DMS53 treated with DMSO at 0.1 percent for 48 hours (cell line): Measurements from ENCODE around the gene PTPRD.

Experiments
- DNase-seq: peaks from one replicate; lab custom pipeline; 2025; ENCODE audit not compliant: unreplicated experiment; lab: John Stamatoyannopoulos, UW

Gene PTPRD

DNA sequence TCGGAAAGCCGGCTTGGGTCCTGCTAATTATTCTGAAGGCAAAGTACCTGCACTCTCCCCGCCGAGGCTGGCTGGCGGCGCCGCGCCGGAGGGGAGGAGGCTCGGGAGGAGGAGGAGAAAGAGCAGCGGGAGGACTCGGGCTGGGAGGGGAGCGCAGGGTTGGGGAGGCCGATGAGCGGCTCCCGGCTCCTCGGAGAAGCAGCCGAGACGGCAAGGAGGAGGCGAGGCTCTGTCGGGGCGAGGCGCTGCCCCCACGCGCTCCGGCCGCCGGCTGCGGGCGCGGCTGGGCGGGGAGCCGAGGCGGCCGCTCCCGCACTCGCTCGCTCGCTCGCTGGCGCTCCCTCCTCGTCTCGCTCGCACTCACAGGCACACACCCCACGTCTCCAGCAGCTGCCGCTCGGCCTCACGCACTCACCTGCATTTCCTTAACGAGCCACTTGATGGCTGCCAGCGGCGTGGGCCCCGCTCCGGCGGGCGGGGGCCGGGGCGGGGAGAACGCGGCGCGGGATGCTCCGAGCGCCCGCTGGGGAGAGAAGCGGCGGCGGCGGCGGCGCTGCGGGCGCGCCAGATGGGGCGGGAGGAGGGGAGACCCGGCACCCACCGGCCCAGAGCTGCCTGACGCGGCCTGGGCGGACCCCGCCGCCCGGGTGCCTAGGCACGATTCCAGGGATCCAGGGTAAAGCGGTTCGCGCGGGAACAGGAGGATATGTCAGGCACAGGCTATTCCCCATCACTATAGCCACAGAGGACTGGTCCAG, at the start of gene PTPRD:
TSS of gene PTPRD (minus strand) at position 362 of the 758 bp plus-strand sequence.
- DNase-seq, result no peak

DNA sequence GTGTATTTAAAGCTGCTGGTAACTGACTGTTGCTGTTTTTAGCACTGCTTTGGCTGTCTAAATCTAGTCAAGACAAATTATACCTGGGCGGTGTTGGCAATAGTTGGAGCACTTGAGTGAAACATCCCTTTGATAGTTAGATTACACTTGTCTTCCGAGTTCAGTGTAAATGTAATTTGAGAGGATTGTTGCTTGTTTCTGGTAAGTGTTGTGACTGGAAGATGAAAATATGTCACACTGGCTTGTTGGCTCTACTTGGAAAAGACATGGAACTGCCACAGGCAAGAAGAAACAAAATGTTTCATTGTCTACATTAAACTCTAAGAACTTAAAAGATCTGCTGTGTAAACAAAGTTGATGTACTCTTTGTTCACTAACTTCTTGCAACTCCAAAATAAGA, 49.2 kb upstream of the PTPRD start:
- no peak for DNase-seq

- no peak for DNase-seq
These were observed 48.6 kb upstream of the PTPRD start for GRCh38 chr9:10661376-10661775.

- no peak for DNase-seq
These were observed 38.2 kb upstream of the PTPRD start for GRCh38 chr9:10651012-10651411.

DNA sequence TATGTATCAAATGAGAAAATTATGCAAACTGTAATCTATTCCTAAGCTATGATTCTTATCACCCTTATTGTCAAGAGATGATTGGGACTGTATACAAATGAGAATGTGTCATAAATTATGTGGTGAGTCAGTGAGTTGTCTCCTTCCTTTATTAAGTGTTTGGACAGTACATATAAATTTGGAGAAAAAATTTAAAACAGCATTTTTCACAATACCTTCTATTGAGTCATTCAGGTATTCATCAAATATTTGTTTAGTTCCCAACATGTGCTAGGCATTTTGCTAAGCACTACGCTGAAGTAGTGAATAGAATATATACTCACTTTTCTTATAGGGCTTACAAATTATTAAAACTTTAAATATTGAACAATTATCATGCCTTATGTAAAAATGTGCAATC, 36.3 kb upstream of the PTPRD start:
- peak; percentile 62 for DNase-seq

DNA sequence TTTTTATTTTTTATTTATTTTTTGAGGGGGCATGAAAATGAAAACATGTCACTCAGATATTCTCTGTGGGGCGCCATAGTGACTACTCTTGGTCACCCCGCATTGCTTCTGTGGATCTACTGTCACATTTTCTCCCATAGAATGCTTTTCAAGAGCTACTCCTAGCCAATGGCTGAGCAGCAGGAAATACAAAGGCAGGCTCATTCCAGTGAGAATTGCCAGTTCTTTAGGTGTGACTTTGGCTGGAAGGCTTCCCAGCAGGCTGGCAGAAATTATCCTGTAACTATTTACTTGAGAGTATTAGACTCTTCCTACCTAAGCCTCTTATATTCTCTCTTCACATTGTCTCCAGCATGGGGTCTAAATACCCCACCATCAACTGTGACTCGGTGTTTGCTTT, 21.0 kb upstream of the PTPRD start:
- DNase-seq, result no peak

DNA sequence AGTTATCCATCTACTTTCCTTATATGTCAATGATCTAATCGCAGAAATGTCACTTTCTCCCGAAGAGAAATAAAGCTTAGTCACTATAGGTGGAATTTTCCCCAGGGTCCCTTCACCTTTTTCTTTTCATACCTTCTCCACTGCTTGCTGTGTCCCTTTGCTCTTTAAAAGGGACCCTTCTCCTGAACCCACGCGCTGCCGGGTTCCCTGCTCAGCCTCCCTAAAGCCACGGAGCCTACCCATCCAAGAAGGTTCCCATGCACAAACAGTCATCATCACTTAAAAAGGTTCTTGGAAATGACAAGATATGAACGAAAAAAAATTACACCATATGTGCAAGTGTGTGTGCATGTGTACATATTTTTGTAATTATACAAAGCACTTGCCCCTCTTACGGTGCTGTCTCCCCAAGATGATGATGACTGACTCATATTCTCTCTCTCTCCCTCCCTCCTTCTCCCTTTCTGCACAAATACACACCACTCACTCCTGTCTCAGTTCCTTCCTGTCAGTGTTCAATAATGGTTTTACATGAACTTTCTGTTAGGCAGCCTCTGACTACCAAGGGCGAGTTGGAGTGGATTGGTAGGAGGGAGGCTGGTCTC, 1.5 kb upstream of the PTPRD start:
- DNase-seq, result no peak

GRCh38 chr9:10613419-10613818, 617 bp upstream of the PTPRD start:
- no peak for DNase-seq

DNA sequence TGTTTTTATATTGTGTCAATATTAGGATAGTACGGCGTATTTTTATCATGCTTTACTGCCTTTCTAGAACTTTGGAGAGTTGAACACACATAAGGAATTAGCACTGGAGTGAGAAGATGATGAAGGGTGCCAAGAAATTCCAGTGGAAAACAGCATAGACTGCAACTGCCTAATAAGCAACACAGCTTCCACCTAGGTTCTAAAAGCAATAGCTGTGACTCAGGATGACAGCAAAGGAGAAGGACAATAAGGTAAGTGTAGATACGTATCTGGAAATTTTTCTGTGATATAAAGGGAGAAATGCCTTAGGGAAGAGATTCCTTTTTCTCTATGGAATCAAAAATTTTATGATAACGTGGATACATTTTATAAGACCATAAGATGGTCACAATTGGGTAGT, 7.4 kb downstream of the PTPRD start:
- no peak for DNase-seq

- no peak for DNase-seq
These were observed 7.9 kb downstream of the PTPRD start for GRCh38 chr9:10604927-10605326.

GRCh38 chr9:10597801-10598200, 15.0 kb downstream of the PTPRD start:
- DNase-seq, result no peak

DNA sequence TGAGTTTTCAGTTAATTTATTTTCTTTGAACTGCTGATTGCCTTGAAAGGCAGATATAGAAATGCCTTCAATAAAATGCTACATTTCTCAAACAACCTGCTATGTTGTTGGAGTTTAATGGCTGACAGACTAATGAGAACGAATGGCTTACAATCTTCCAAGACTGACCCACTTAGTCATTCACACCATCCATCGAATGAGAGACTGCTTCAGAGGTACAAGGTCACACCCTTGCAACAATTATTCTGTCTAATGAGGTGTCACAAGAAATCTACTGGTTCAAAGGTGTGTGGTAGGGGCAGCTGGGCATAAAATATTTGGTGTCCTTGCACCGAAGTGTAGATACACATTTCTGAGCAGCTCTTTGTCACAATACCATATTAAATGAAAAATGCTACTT, 18.3 kb downstream of the PTPRD start:
- DNase-seq, result no peak

GRCh38 chr9:10586407-10586806, 26.4 kb downstream of the PTPRD start:
- DNase-seq, result no peak

DNA sequence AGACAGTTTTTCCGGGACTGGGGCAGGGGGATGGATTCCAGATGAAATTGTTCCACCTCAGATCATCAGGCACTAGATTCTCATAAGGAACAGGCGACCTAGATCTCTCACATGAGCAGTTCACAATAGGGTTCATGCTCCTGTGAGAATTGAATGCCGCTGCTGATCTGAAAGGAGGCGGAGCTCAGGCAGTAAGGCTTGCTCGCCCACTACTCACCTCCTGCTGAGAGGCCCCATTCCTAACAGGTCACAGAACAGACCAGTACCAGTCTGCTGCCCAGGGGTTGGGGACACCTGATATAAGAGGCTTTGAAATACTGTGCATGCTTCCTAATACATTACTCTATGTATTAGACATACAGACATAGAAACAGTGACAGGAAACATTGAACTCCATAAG, 41.1 kb downstream of the PTPRD start:
- DNase-seq, result no peak

DNA sequence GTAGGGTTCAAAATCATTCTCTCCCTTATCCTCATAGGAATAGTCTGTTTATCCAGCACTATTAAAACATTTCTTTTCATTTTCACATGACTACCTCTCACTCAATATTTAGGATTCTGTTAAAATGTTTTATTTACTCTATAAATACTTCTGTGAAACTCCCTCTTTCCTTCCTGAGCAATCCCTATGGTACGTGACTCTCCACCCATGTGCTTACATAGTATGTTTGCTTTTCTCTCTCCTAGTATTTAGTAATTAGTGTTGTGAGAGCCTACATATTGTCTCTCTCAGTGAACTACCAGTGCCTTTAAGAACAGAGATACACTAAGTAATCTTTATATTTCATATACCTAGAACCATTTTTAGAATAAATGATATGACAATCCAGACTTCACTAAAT, 46.0 kb downstream of the PTPRD start:
- peak; percentile 0 for DNase-seq

DNA sequence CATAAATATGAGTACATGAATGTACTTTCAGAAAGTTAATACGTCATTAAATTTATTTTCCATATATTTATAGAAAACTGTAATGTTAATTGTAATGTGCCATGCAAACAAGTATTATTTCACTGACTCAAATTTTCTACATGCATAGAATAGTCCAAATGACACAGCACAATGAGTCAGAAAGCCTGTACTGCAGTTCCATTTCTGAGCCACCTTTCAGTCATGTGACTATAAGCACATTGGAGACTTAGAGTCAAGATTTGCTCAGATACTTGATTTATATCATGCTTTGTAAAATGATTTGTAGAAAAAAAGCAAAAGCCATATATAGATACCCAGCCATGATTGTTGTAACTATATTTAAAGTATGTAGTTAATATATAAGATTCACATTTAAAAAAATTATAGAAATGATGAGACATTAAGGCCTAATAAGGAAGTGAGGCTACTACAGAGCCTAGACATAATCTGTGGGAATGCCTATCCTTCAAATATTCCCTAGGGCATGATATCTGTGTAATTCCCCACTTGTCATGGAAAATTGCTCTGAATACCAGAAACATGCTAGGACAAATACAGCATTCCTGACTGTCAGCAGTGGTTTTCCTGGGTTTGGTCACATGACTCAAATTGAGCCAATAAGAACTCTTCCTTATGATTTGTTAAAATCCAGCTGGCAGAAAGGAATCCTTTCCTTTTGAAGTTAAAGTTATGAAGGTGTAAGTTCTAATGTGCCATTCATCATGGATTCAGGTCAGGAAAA, 50.0 kb downstream of the PTPRD start:
- DNase-seq, result no peak

GRCh38 chr9:10548348-10548747, 64.5 kb downstream of the PTPRD start:
- no peak for DNase-seq

DNA sequence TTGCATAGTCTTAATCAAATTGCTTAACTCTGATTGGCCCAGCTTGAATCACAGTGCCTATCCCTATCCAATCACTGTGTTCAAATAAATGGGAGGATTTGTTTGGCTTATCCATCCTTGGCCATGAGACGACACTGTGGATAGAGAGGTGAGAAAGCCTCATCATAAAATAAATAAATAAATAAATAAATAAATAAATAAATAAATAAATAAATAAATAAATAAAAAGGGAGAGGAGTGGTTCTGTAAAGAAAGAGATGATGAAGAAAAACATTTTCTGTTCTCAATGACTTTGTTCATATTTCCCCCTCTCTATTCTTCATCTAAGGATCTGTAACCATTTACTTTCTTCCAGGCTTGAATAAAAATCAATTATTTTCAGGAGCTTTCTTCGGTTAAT, 74.7 kb downstream of the PTPRD start:
- DNase-seq, result no peak

- no peak for DNase-seq
These were observed 78.0 kb downstream of the PTPRD start for GRCh38 chr9:10534850-10535249.

- DNase-seq, result no peak
These were observed 86.8 kb downstream of the PTPRD start for GRCh38 chr9:10525972-10526371.

- DNase-seq, result no peak
These were observed 89.6 kb downstream of the PTPRD start for GRCh38 chr9:10523164-10523563.

DNA sequence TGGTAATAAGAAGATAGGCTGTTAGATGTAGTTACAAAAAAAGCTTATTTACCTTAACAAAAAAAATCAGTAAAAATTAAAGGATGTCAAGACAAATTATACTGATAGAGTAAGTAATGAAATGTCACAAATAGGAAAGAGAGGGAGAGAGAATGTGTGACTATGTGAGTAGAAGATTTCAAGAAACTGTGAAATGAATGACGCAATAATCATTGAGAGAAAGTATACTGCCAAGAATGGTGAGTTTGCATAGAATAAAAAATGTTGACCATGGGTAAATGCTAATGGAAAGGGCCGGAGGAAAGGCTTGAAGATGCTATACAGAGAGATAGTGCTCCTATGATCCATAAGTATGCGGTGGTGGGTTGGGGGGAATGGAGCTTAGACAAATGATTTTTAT, 100.7 kb downstream of the PTPRD start:
- DNase-seq, result no peak
